GM19035 (cell line): ENCODE measurements around the gene PRR20E.
"Not testable (repeated sequence)": the region's sequence is repeated elsewhere in the genome, so short reads cannot be mapped to it uniquely, and the experiment has no call there.

Experiments
- ATAC-seq: cut with Tn5 transposase; IDR thresholded peaks from one replicate; pipeline ENCODE4 v1.9.1; 2021; ENCODE audit not compliant: unreplicated experiment

The PRR20E gene

GRCh38 chr13:57166897-57167296, at the start of gene PRR20E:
Gene PRR20E, plus strand, starts transcription at chr13:57167197. Its CDS starts 387 bp downstream, at chr13:57167584.
- ATAC-seq, result not testable (repeated sequence)

GRCh38 chr13:57123681-57124080, 43.3 kb upstream of the PRR20E start:
- no peak for ATAC-seq

- no peak for ATAC-seq
These were observed 38.1 kb upstream of the PRR20E start for GRCh38 chr13:57128909-57129308.

- ATAC-seq, result no peak
These were observed 30.9 kb upstream of the PRR20E start for GRCh38 chr13:57136093-57136492.

- ATAC-seq, result no peak
These were observed 29.4 kb upstream of the PRR20E start for GRCh38 chr13:57137585-57137984.

- ATAC-seq, result no peak
These were observed 28.0 kb upstream of the PRR20E start for GRCh38 chr13:57138988-57139387.

- ATAC-seq, result not testable (repeated sequence)
These were observed 27.2 kb upstream of the PRR20E start for GRCh38 chr13:57139781-57140180.

GRCh38 chr13:57140235-57140968, 26.6 kb upstream of the PRR20E start, which contains the start of gene PRR20A:
Gene PRR20A, plus strand, starts transcription at chr13:57140918. Its CDS starts 387 bp downstream, at chr13:57141305.
- ATAC-seq, result not testable (repeated sequence)

GRCh38 chr13:57147188-57147587, 19.8 kb upstream of the PRR20E start, which contains the start of gene PRR20B:
Gene PRR20B, plus strand, starts transcription at chr13:57147488. Its CDS starts 387 bp downstream, at chr13:57147875.
- not testable (repeated sequence) for ATAC-seq

GRCh38 chr13:57148106-57148505, 18.9 kb upstream of the PRR20E start:
- not testable (repeated sequence) for ATAC-seq

GRCh38 chr13:57153761-57154160, 13.2 kb upstream of the PRR20E start, which contains the start of gene PRR20C:
Gene PRR20C, plus strand, starts transcription at chr13:57154061. Its CDS starts 387 bp downstream, at chr13:57154448.
- ATAC-seq, result not testable (repeated sequence)

- not testable (repeated sequence) for ATAC-seq
These were observed 6.7 kb upstream of the PRR20E start, which contains the start of gene PRR20D for GRCh38 chr13:57160332-57160731. Gene PRR20D, plus strand, starts transcription at chr13:57160632. Its CDS starts 387 bp downstream, at chr13:57161019.

GRCh38 chr13:57191667-57192066, 24.7 kb downstream of the PRR20E start:
- ATAC-seq, result no peak

- no peak for ATAC-seq
These were observed 46.0 kb downstream of the PRR20E start for GRCh38 chr13:57212989-57213388.
